Stimulated activated CD8-positive, alpha-beta memory T cell treated with anti-CD3 and anti-CD28 coated beads, Interleukin-7, amount 100 ng/mL, for 1 hour (primary cell): ENCODE measurements around the gene IPO4.

ENCODE experiments used
- DNase-seq, 2 donors: peaks; one replicate each; pipeline ENCODE4 v3.0.0-alpha.2; 2020; ENCODE audit warnings: low read depth in 2 of 2

The IPO4 gene

DNA sequence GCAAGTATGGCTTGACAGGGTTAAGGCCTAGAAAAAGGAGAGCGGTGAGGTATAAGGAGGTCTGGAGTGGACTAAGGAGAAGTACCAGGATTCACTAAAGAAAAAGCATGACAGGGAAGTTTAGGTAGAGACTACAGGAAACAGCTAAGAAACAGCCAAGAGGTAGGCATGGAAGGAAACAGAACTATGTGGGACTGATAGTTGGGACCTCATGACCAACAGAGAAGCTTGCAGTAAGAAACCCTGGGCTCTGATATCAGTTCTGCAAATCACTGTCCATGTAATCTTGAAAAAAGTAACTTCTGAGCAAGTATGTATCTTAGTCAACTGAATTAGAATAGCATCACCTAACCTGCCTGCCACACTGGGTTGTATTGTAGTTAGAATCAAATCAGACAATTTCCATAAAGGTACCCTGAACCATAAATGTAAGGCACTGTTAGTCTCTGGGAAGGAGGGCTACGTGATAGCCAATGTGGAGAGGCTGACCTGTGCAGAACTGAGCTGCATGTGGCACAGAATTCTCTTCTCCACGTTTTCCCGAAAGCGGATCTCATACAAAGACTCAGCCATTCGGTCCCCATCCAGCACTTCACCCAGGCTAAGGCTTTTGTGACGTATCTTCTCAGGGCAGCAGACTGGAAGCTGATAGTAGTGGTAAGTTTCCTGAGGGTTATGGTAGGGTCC, 5.7 kb upstream of the IPO4 start:
- DNase-seq, result no peak

DNA sequence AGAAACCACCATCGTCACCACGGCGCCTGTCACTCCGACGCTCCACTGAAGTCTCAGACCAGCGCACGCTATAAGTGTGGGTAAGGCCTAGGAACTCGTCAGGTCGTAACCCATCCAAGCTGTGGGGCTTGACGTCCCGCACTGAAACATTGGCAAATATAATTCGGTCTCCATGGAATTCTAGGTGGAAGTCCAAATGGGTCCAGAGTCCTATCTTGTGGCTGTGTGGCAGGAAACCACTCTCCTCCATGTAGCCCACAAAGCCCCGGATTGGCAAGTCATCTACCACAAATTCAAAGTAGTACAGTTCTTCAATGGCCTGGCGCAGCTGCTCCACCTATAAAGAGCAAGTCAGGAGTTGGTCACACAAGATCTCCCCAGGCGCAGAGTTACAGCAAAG, 4.3 kb upstream of the IPO4 start:
- DNase-seq, result no peak

DNA sequence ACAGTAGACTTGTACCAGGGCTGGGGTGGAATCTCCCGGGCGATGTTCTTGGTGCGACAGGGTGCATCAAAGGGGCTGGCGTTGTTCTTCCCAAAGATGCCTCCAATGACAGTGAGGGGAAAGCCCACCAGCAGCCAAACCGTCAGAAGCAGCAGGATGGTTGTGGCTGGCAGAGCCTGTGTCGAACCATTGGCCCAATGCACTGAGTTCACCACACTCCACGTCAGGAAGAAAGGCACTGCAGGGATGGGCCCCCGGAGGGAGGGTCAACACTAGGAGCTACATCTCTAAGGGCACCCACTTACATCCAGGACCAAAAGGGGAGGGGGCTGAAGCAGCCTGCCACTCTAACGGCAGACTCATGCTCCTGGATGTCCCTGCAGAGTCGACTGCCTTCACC, 1.8 kb upstream of the IPO4 start:
- DNase-seq, result no peak

GRCh38 chr14:24189460-24189859, 844 bp upstream of the IPO4 start:
- no peak for DNase-seq

DNA sequence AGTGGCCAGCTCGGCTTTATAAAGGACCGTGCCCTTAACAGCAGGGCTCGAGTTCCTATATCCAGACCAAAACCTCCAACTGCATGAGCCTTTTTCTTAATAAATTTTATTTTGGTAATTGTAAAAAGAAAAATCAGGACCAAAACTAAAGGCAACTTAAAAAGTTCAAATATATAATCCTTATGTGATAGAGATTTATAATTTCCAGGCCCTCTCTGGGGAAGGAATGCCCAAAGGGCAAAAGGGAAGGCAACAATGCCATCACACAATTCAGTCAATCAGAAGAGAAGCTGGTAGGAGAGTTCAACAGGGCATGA, 401 bp upstream of the IPO4 start:
- no peak for DNase-seq

DNA sequence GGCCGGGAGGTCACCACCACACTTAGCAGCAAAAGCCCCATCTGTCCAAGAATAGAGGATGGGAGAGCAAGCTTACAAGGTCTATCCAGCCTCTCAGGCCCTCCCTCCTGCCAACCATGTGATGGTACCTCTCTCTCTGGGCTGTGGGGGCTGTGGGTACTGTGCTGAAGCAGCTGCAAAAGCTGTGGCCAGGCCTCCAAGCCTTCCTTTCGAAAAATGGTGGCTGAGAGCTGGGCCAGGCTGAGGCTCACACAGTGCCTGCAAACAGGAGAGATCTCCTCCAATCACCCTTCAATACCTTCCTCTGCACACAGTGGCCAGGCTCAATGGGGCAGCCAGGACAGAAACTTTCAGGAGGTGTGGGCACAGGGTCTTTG, 1.1 kb downstream of the IPO4 start:
- no peak for DNase-seq

GRCh38 chr14:24186831-24187538, 1.6 kb downstream of the IPO4 start:
- no peak for DNase-seq

DNA sequence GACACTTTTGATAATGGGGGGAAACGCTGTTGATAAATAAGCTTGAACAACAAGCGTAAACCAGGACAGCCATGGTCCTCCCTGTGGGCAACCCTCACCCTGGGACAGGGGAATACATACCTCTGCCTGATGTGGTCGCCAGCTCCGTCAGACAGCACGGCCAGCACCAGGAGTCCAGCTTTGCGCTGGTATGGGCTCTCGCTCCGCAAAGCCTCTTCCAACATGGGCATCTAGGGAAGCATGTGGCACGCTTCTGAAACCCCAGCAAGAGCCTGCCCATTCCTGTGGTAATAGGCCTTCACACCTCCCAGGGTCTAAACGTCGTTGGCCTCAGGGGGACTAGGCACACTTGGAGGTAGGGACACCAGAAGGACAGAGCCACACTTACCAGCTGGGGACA, 2.9 kb downstream of the IPO4 start:
- DNase-seq, result no peak

DNA sequence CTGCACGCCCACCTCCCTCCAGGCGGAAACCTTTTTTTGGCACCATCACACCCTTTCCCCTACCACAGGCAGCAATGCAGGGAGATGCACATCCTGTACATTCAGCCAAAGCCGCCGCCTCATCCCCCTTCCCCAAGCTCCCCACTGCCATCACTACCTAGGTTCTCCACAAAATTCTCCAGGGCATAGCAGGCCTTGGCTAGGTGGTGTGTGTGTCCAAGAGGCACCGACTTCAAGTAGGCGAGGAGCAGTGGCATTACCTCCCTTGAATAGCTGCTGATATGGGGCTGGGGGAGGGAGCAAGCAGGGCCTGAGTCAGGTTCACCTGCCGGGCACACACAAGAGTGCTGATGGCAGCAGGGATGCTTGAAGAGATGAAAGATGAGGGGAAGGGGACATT, 3.6 kb downstream of the IPO4 start:
- DNase-seq, result no peak

- DNase-seq, result no peak
These were observed 4.3 kb downstream of the IPO4 start for GRCh38 chr14:24184104-24184970.

DNA sequence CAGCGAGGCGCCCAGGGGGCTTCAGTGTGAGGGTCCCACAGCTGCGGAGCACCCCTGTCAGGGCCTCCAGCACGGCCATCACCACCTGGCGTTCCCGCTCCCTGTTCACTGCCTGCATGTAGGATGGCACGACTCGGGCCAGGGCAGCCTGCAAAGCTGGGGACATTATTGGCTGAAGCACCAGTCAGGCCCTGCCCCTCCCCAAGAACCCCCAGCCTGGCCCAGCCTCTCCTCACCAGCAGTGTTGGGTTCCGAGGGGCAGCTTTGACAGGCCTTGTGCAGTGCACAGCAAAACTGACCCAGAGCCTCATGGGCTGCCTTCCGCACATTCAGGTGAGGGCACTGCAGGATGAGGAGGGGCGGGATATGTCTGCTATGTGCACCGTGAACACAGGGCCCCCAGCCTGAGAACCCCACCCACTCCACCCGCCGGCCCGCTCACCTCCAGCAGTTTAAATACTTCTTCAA, 5.6 kb downstream of the IPO4 start:
- no peak for DNase-seq

- no peak for DNase-seq
These were observed 6.3 kb downstream of the IPO4 start for GRCh38 chr14:24182110-24182882.

- DNase-seq, result no peak
These were observed 7.1 kb downstream of the IPO4 start for GRCh38 chr14:24181371-24182077.

DNA sequence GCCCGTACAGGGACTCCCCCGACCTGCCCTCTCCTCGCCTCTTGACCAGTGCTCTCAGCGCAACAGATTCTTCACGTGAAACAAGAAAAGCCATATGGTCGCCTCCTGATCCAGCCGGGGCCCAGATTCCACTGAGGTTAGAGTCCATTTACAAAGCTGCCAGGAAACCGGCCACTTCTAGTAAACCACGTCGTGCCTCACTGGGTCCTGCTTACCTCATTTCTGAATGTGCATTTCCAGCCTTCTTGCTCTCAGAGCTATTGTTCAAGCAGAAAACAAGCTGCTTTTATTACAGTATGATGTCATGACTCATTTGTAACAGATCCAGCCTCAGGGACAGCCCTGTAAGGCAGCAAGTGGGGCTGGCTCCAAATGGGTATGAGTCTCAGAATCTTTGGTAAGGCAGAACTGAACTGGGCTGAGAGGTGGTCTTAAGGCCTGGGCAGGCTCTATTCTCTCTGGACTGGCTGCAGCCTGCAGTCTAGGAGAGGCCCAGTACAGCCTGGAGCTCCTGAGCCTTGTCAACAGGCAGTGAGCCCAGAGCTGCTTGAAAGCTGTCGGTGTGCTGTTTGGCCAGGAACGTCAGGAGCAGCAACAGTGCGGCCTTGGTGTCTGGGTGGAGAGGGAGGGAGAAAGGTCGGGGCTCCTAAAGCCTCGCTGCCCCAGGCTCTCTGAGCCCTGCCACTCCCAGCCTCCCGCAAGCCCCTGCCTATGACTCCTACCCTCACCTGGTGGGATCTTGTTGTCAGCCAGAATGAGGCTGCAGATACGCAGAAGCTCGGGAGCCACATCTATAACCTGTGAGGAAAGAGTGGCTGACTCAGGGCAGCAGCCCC, 8.4 kb downstream of the IPO4 start:
- no peak for DNase-seq

- no peak for DNase-seq
These were observed 9.2 kb downstream of the IPO4 start for GRCh38 chr14:24179294-24179960.

- DNase-seq, result no peak
These were observed 10.0 kb downstream of the IPO4 start for GRCh38 chr14:24178399-24179178.

GRCh38 chr14:24177891-24178290, 10.7 kb downstream of the IPO4 start:
- no peak for DNase-seq

DNA sequence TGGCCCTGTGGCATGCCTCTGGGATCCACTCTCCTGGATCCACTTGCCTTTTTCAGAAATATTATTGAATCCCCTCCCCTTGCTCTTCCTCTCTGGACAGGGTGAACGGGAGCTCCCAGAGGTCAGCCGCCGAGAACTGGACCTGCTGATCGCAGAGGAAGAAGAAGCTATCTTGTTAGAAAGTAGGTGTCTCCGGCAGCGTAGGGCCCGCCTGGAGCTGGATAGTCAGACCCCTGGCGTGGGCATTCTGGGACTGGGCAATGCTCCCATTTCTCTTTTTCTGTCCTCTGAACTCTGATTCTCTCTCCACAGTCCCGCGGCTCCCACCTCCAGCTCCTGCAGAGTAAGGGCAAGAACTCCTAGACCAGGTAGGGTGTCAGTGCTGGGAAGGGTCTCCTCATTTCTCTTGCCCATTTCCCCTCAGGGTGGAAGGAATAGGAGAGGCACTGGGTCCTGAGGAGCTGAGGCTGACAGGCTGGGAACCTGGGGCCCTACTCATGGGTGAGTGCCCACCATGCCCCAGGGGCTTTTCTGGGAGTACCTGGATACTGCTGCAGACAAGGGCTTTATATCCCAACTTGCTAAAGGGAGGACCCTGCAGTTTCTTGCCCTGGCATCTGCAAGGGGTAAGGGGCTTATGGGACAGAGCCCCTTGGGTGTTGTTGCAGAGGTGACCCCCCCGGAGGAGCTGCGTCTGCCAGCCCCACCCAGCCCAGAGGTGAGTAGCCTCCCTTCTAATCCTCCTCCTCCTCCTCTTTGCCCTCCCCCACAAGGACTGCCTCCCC, 11.4 kb downstream of the IPO4 start:
- DNase-seq, result no peak
